Measurements from ENCODE around the gene BFAR.
"Not testable (repeated sequence)": the region's sequence is repeated elsewhere in the genome, so short reads cannot be mapped to it uniquely, and the experiment has no call there.

- TF ChIP-seq CTCF (IDR thresholded peaks at IDR 0.05); EZH2 (IDR thresholded peaks at IDR 0.05; ENCODE audit: borderline replicate concordance, insufficient read depth, low read depth, low read length, poor library complexity, severe bottlenecking): not testable (repeated sequence)
Measured at GRCh38 chr16:14703156-14704011, 70.6 kb downstream of the BFAR start, which contains the start of gene NPIPA3.

All from B cell (primary cell).